Suprapubic skin (tissue), 4 donors: ENCODE results near the gene E2F6. TPM values are rescaled to one million over a fixed set of nuclear protein-coding genes. Genes with fewer than 3 reads are reported as not detected.

ENCODE experiments used
- DNase-seq, 2 donors: peaks; one replicate each; pipeline ENCODE4 v3.0.0-alpha.2; 2019; ENCODE audit warnings: low spot score in 2 of 2
- H3K27ac ChIP-seq: fragments of 200-600 bp; sonication (generic); one replicate; pipeline ENCODE4 v1.5.1; 2019
- H3K27me3 ChIP-seq: fragments of 200-600 bp; sonication (generic); one replicate; pipeline ENCODE4 v1.5.1; 2019
- H3K36me3 ChIP-seq: fragments of 200-600 bp; sonication (generic); one replicate; pipeline ENCODE4 v1.5.1; 2019
- H3K4me1 ChIP-seq: fragments of 200-600 bp; sonication (generic); one replicate; pipeline ENCODE4 v1.5.1; 2019
- H3K4me3 ChIP-seq: fragments of 200-600 bp; sonication (generic); one replicate; pipeline ENCODE4 v1.5.1; 2019; ENCODE audit warnings: mild to moderate bottlenecking
- H3K9me3 ChIP-seq: fragments of 200-600 bp; sonication (generic); one replicate; pipeline ENCODE4 v1.5.1; 2019
- CTCF ChIP-seq, 2 donors: fragments of 200-600 bp in 1 of 2; fragments of 450-650 bp in 1 of 2; sonication (generic) in 1 of 2; IDR thresholded peaks; one replicate each; pipeline ENCODE4 v1.5.1; 2016 to 2019; ENCODE audit warnings: antibody characterized with exemption in 2 of 2, mild to moderate bottlenecking in 1 of 2, moderate library complexity in 1 of 2
- EP300 ChIP-seq: sonication (generic); formaldehyde crosslinking; IDR thresholded peaks from one replicate; pipeline ENCODE4 v1.6.1; 2017; ENCODE audit warnings: antibody characterized with exemption
- POLR2A ChIP-seq, 2 donors: fragments of 450-650 bp; IDR thresholded peaks; one replicate each; pipeline ENCODE4 v1.6.1; 2017; ENCODE audit warnings: antibody characterized with exemption in 2 of 2, mild to moderate bottlenecking in 2 of 2, moderate library complexity in 2 of 2
- POLR2AphosphoS5 ChIP-seq, 3 donors: sonication (generic); formaldehyde crosslinking; IDR thresholded peaks; one replicate each; pipeline ENCODE4 v1.6.1; 2017; ENCODE audit warnings: antibody characterized with exemption in 3 of 3
- WGBS: methylation state at CpG from one replicate; pipeline ENCODE4 v1.1.5; 2018; 5-methylcytosine and 5-hydroxymethylcytosine counted together
- total RNA-seq, 4 donors: library from RNA; depleted of rRNA; stranded (reverse); fragments of >200 nt; gene quantifications; one replicate each; pipeline ENCODE4 v1.1.0, GENCODE V29; 2016

Gene E2F6
- total RNA-seq, 4 donors from 2014 or later: 9.3 to 15.7 (median 10.3) TPM

DNA sequence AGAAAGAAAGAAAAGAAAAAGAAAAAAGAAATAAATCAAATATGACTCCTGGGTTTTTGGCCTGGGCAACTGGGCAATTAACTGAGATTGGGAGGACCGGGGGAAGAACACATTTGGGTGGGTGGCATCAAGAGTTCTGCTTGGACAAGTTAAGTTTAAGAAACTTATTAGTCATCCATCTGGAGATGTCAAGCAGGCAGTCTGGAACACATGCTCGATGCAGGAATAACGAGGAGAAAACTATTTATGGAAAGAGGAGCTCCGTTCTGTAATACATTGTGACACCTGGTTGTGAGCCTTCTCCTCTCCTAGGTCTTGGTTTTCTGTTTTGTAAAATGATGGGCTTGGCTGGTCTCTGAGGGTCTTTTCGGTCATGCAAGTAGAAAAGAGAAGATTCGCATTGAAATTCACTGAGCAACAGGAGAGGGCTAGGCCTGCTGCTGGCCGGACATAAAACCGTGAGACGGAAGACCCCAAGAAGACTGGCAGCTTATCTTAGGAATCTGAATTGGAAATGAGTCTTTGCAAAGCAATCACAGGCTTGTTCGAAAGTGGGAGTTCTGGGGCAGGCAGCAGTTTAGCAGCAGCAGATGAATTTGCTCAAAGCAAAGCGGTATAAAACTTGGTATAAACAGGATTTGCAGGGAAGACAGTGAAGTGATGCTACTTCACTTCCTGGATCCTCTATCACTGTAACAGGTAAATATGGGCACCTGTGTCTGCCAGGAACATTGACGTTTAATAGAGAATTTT lies 51.4 kb downstream of the E2F6 start:
- no peak for TF ChIP-seq POLR2A (IDR thresholded peaks at IDR 0.05)
- TF ChIP-seq EP300: no peak
- TF ChIP-seq POLR2AphosphoS5 (IDR thresholded peaks at IDR 0.05): no peak
- no peak for TF ChIP-seq CTCF (IDR thresholded peaks at IDR 0.05)
- Histone ChIP-seq H3K27me3 (no peaks in the 10 kb centered on the region), H3K4me3 (no peak overlapping the region), H3K36me3 (no peaks in the 10 kb centered on the region), H3K4me1 (no peaks in the 10 kb centered on the region), H3K9me3 (no peaks in the 10 kb centered on the region), H3K27ac (no peak overlapping the region)
- no peak for DNase-seq
- WGBS: 79% methylated on average over 12 of the region's 12 CpGs

- DNase-seq: no peak
- H3K36me3 ChIP-seq: no peaks in the 10 kb centered on the region
- no peaks in the 10 kb centered on the region for H3K9me3 ChIP-seq
- H3K27ac ChIP-seq: no peak overlapping the region
- H3K27me3 ChIP-seq: no peaks in the 10 kb centered on the region
- H3K4me3 ChIP-seq: no peak overlapping the region
- H3K4me1 ChIP-seq: no peaks in the 10 kb centered on the region
- TF ChIP-seq EP300: no peak
- no peak for TF ChIP-seq POLR2A (IDR thresholded peaks at IDR 0.05)
- no peak for TF ChIP-seq CTCF (IDR thresholded peaks at IDR 0.05)
- no peak for TF ChIP-seq POLR2AphosphoS5 (IDR thresholded peaks at IDR 0.05)
- WGBS: 98% methylated on average over 5 of the region's 5 CpGs
Observed at GRCh38 chr2:11412449-11412810, 53.5 kb downstream of the E2F6 start.

DNA sequence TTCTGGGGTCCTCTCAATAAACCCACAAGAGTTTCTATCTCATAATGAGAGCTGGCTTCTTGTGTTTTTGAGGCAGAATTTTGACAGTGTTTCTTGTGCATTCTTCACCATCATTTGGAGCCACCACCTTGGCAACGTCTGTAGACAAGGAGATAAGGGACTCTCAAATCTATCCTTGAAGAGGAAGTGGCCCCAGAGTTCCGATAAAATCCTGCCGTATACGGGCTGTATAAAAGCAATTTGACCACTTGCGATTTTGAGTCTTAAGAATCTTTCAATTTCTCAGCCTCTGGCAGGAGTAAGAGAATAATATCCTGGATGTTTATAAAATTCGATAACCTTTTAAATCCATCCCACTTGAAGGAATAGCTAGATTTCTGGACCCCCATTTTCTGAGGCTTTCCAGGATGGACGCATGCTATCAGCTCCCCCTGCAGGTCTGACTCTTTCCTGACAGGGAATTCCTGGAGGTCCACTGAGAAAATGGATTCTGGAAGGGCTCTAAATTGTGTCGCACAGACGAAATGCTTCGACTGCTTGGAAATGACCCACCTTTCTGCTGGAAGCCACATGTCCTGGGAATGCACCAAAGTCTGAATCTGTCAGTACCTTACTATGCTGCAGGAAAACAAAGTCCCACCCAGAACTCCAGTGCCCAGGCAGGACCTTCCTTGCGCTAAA lies 54.1 kb downstream of the E2F6 start:
- Histone ChIP-seq H3K4me3 (peak overlapping the region; percentile 20), H3K27me3 (no peaks in the 10 kb centered on the region), H3K4me1 (no peaks in the 10 kb centered on the region), H3K36me3 (no peaks in the 10 kb centered on the region), H3K27ac (no peak overlapping the region), H3K9me3 (no peaks in the 10 kb centered on the region)
- WGBS: 52% methylated on average over 11 of the region's 11 CpGs
- no peak for TF ChIP-seq POLR2AphosphoS5 (IDR thresholded peaks at IDR 0.05)
- TF ChIP-seq CTCF (IDR thresholded peaks at IDR 0.05): peak; percentile 8 to 41
- no peak for DNase-seq

DNA sequence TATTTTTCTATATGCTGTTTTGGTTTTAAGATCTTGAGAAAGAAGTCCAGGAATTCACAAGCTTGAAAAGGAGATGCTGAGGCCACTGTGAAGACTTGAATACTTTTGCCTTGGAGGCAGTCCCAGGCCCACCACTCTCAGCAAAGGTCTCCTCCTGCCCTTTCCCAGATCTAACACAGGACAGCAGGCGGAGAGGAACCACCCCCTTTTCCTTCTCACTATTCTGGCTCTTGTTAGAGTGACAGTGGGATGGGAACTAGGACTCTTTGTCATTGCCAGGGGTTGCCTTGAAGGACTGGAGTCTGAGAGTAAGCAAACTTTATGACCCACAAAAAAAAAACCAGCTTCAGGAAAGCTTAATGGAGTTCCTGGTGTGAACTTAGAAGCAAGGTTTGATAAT lies 54.7 kb downstream of the E2F6 start:
- 72% methylated on average over 1 of the region's 1 CpG for WGBS

More for the DNA sequence above, 54.7 kb downstream of the E2F6 start:
- TF ChIP-seq POLR2AphosphoS5 (IDR thresholded peaks at IDR 0.05) (no peak), CTCF (IDR thresholded peaks at IDR 0.05) (no peak), EP300 (no peak), POLR2A (IDR thresholded peaks at IDR 0.05) (no peak)
- Histone ChIP-seq H3K4me1 (no peaks in the 10 kb centered on the region), H3K4me3 (no peak overlapping the region), H3K36me3 (no peaks in the 10 kb centered on the region), H3K27ac (no peak overlapping the region), H3K9me3 (no peaks in the 10 kb centered on the region), H3K27me3 (no peaks in the 10 kb centered on the region)
- DNase-seq: no peak
